ENCODE data around the gene DNAH14.

GRCh38 chr1:225435957-225436392 lies 506.5 kb downstream of the DNAH14 start:
- TF ChIP-seq CTCF (IDR thresholded peaks at IDR 0.05) (no peak), POLR2A (IDR thresholded peaks at IDR 0.05) (no peak)

All from uterus (tissue), 2 donors.